K562 (cell line): Measurements from ENCODE around the gene JUN. TPM values are rescaled to one million over a fixed set of nuclear protein-coding genes. Genes with fewer than 3 reads are reported as not detected.

Experiments
- ATAC-seq: fragments of 200-7000 bp; cut with Tn5 transposase; 3 replicates; pipeline ENCODE4 v1.9.1; 2020; ENCODE audit warnings: moderate library complexity
- BruUV-seq: library from RNA; stranded (reverse); fragments of 400-500 nt; replicated peaks from 2 replicates; lab custom pipeline; 2021; lab: Mats Ljungman, UMichigan
- CTCF ChIA-PET: fragments of 300-600 bp; formaldehyde crosslinking; extraction: SDS; loops from one replicate; lab custom pipeline; 2021; ENCODE audit warnings: low intra/inter-chr PET ratio; lab: Yijun Ruan, JAX
- POLR2A ChIA-PET: fragments of 300-600, 350-650 bp; sonication (Branson Sonifier 250); formaldehyde crosslinking; extraction: SDS; loops from one replicate; lab custom pipeline; 2021; ENCODE audit warnings: antibody characterized with exemption, inconsistent platforms; lab: Yijun Ruan, JAX
- DNase-seq, 4 experiments: peaks; one replicate each; pipeline versions ENCODE4 v3.0.0 to v3.0.0-alpha.2; 2011 to 2018; ENCODE audit warnings: low spot score in 3 of 4, mixed read lengths in 3 of 4; ENCODE audit errors: extremely low read depth in 1 of 4
- FAIRE-seq: peaks from 2 replicates; lab custom pipeline; 2011; peaks lifted over from hg19 to GRCh38; lab: Jason Lieb, UNC
- H2AFZ ChIP-seq: 2 replicates; pipeline ENCODE4 v1.6.0; 2011; ENCODE audit warnings: low read depth, low read length, control low read depth, inconsistent platforms
- H3K27ac ChIP-seq: fragments of 200-600 bp; 3 replicates; pipeline ENCODE4 v1.8.0; 2011; ENCODE audit warnings: low read depth, mild to moderate bottlenecking, control low read depth, inconsistent platforms, low read length, moderate library complexity, mixed read lengths; ENCODE audit errors: extremely low read depth
- H3K27me3 ChIP-seq, 2 experiments: fragments of 300-600 bp in 1 of 2; 2 replicates in 1 of 2; 3 replicates in 1 of 2; pipeline versions ENCODE4 v1.6.0 to v1.8.0; 2011; ENCODE audit warnings: inconsistent platforms in 2 of 2, low read length in 2 of 2, mild to moderate bottlenecking in 1 of 2, mixed read lengths in 1 of 2, moderate library complexity in 1 of 2; ENCODE audit not compliant: control insufficient read depth in 2 of 2, insufficient read depth in 2 of 2
- H3K36me3 ChIP-seq: fragments of 300-600 bp; 3 replicates; pipeline ENCODE4 v1.8.0; 2011; ENCODE audit warnings: mild to moderate bottlenecking, low read length, inconsistent platforms; ENCODE audit not compliant: control insufficient read depth, insufficient read depth
- H3K4me1 ChIP-seq, 2 experiments: fragments of 200-600 bp in 1 of 2; replicated peaks in 1 of 2; 2 replicates in 1 of 2; 3 replicates in 1 of 2; pipeline versions ENCODE4 v1.5.1 to v1.8.0; 2011; ENCODE audit warnings: inconsistent platforms in 2 of 2, low read length in 2 of 2, mild to moderate bottlenecking in 1 of 2, mixed read lengths in 1 of 2, moderate library complexity in 1 of 2; ENCODE audit not compliant: control insufficient read depth in 2 of 2, insufficient read depth in 2 of 2
- H3K4me2 ChIP-seq: 2 replicates; pipeline ENCODE4 v1.6.1; 2011; ENCODE audit warnings: low read length, control low read depth, inconsistent platforms, mixed read lengths; ENCODE audit not compliant: insufficient read depth
- H3K4me3 ChIP-seq: fragments of 200-600 bp; sonication (generic), shearing (Covaris generic); 2 replicates; pipeline ENCODE4 v1.5.1; 2016; ENCODE audit warnings: control low read depth, inconsistent platforms
- H3K79me2 ChIP-seq: fragments of 200-600 bp; 3 replicates; pipeline ENCODE4 v1.8.0; 2011; ENCODE audit warnings: low read length, inconsistent platforms; ENCODE audit not compliant: control insufficient read depth, insufficient read depth
- H3K9ac ChIP-seq, 2 experiments: 2 replicates each; pipeline versions ENCODE4 v1.6.0 to v1.6.1; 2011; ENCODE audit warnings: low read depth in 2 of 2, low read length in 2 of 2, control low read depth in 1 of 2, inconsistent platforms in 1 of 2, mild to moderate bottlenecking in 1 of 2, mixed read lengths in 1 of 2; ENCODE audit not compliant: insufficient read depth in 1 of 2
- H3K9me1 ChIP-seq: one replicate; pipeline ENCODE4 v1.6.0; 2011; ENCODE audit warnings: inconsistent platforms, mild to moderate bottlenecking, low read length, moderate library complexity; ENCODE audit not compliant: control insufficient read depth, insufficient read depth
- H3K9me3 ChIP-seq: replicated peaks from 2 replicates; pipeline ENCODE4 v1.5.1; 2011; ENCODE audit warnings: low read depth, low read length, inconsistent platforms; ENCODE audit not compliant: control insufficient read depth, insufficient read depth
- H4K20me1 ChIP-seq: replicated peaks from 2 replicates; pipeline ENCODE4 v1.6.1; 2011; ENCODE audit warnings: low read length, inconsistent platforms, mixed read lengths; ENCODE audit not compliant: control insufficient read depth, insufficient read depth
- HDAC3 ChIP-seq: fragments of 450-650 bp; IDR thresholded peaks from 2 replicates; pipeline ENCODE4 v1.6.1; 2018; ENCODE audit warnings: borderline replicate concordance, mild to moderate bottlenecking, moderate library complexity; ENCODE audit not compliant: partially characterized antibody
- TCF7 ChIP-seq: sonication (generic); IDR thresholded peaks from 2 replicates; pipeline ENCODE4 v1.6.1; 2016; ENCODE audit warnings: antibody characterized with exemption, borderline replicate concordance
- WGBS: fragments of 100-300 bp; shearing (Covaris generic); methylation state at CpG from one replicate; pipeline ENCODE4 v1.1.6; 2016; ENCODE audit warnings: low coverage, mixed read lengths; ENCODE audit not compliant: insufficient coverage; ENCODE audit errors: missing lambda C conversion rate; 5-methylcytosine and 5-hydroxymethylcytosine counted together
- in situ Hi-C: fragments of 300-500 bp; cut with MboI; formaldehyde crosslinking; loops from 4 replicates; pipeline ENCODE4 v1.15.0; 2018; ENCODE audit warnings: inconsistent platforms, mixed read lengths
- intact Hi-C: fragments of 100-400 bp; cut with micrococcal nuclease; formaldehyde crosslinking; loops from 2 replicates; pipeline ENCODE4 v1.14.2; 2022
- polyA plus RNA-seq, 8 experiments: library from polyadenylated mRNA; depleted of rRNA in 4 of 8; stranded (reverse) in 5 of 8; unstranded in 3 of 8; fragments of >200 nt; fragmentation: Nextera tagmentation in 2 of 8; fragmentation: Illumina TruSeq in 1 of 8; extraction: Ambion mirVana in 2 of 8; extraction: Trizol in 1 of 8; gene quantifications; 2 replicates each; pipeline versions ENCODE4 v1.2.1 to v1.2.3, GENCODE V29; 2011 to 2014; ENCODE audit warnings: inconsistent platforms in 1 of 8, missing spikeins in 1 of 8
- total RNA-seq, 7 experiments: library from RNA; depleted of rRNA in 6 of 7; stranded (reverse); fragments of >200 nt in 6 of 7; fragmentation: Illumina TruSeq in 2 of 7; extraction: Trizol in 2 of 7; gene quantifications; 2 replicates each; pipeline versions ENCODE4 v1.2.1 to v1.2.3, GENCODE V29; 2011 to 2021; ENCODE audit warnings: low replicate concordance in 1 of 7
- TF ChIP-seq, protein P1 (sequence below): fragments of 450-650 bp; IDR thresholded peaks from 2 replicates; pipeline ENCODE4 v1.6.1; 2016; ENCODE audit warnings: mild to moderate bottlenecking

Gene JUN
- total and polyA plus RNA-seq, 9 of the 15 experiments (the other 6 are each of a cell fraction or from before 2014, with no cell fraction given): 0.32 to 23.4 (median 4.0) TPM

GRCh38 chr1:58779059-58779754 lies 4.6 kb downstream of the JUN start (continued):
- TF ChIP-seq TCF7: no peak
- TF ChIP-seq, protein P1, sequence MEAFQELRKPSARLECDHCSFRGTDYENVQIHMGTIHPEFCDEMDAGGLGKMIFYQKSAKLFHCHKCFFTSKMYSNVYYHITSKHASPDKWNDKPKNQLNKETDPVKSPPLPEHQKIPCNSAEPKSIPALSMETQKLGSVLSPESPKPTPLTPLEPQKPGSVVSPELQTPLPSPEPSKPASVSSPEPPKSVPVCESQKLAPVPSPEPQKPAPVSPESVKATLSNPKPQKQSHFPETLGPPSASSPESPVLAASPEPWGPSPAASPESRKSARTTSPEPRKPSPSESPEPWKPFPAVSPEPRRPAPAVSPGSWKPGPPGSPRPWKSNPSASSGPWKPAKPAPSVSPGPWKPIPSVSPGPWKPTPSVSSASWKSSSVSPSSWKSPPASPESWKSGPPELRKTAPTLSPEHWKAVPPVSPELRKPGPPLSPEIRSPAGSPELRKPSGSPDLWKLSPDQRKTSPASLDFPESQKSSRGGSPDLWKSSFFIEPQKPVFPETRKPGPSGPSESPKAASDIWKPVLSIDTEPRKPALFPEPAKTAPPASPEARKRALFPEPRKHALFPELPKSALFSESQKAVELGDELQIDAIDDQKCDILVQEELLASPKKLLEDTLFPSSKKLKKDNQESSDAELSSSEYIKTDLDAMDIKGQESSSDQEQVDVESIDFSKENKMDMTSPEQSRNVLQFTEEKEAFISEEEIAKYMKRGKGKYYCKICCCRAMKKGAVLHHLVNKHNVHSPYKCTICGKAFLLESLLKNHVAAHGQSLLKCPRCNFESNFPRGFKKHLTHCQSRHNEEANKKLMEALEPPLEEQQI: no peak

GRCh38 chr1:58778385-58779000 lies 5.4 kb downstream of the JUN start:
- CTCF ChIA-PET: no interaction called here
- Histone ChIP-seq H3K27ac (no peak overlapping the region), H3K4me3 (no peak overlapping the region), H3K36me3 (no peaks in the 10 kb centered on the region), H4K20me1 (peaks cover 5% of the 10 kb centered on the region; the same call in 1 of the 2 replicates), H3K27me3 (no peaks in the 10 kb centered on the region; a peak in 1 of 5 replicates), H3K9ac (no peak overlapping the region), H3K79me2 (peaks cover 20% of the 10 kb centered on the region), H3K9me3 (no peaks in the 10 kb centered on the region), H3K4me2 (no peak overlapping the region), H3K4me1 (peaks cover 9 to 20% of the 10 kb centered on the region in 2 experiments; a peak in 4 of 5 replicates)
- ATAC-seq: no peak
- BruUV-seq: no TSS peak
- 46% methylated on average over 3 of the region's 3 CpGs for WGBS
- FAIRE-seq: peak; percentile 44
- POLR2A ChIA-PET: no interaction called here
- intact Hi-C loops: no loop called here
- in situ Hi-C loops: no loop called here
- no peak for TF ChIP-seq HDAC3
- TF ChIP-seq, all 486 proteins: peak for 0
- Histone ChIP-seq H3K9me1 (no peaks in the 10 kb centered on the region), H2AFZ (no peak overlapping the region)
- no peak for DNase-seq
